Sigmoid colon (tissue), 7 donors: ENCODE measurements around the gene KRTAP10-5. TPM values are rescaled to one million over a fixed set of nuclear protein-coding genes. Genes with fewer than 3 reads are reported as not detected.

ENCODE experiments used
- DNase-seq: peaks from one replicate; pipeline ENCODE4 v3.0.0-alpha.2; 2019
- H3K27ac ChIP-seq, 4 donors: fragments of 200-600 bp; sonication (generic); one replicate each; pipeline ENCODE4 v1.5.1; 2016 to 2019; ENCODE audit warnings: mild to moderate bottlenecking in 1 of 4
- H3K27me3 ChIP-seq, 3 donors: fragments of 200-600 bp; sonication (generic); one replicate each; pipeline ENCODE4 v1.5.1; 2019; ENCODE audit warnings: mild to moderate bottlenecking in 1 of 3
- H3K36me3 ChIP-seq, 4 donors: fragments of 200-600 bp; sonication (generic); one replicate each; pipeline ENCODE4 v1.5.1; 2016 to 2019
- H3K4me1 ChIP-seq, 4 donors: fragments of 200-600 bp; sonication (generic); one replicate each; pipeline ENCODE4 v1.5.1; 2017 to 2019
- H3K4me3 ChIP-seq, 4 donors: fragments of 200-600 bp; sonication (generic); one replicate each; pipeline ENCODE4 v1.5.1; 2017 to 2019; ENCODE audit warnings: mild to moderate bottlenecking in 2 of 4, moderate library complexity in 1 of 4
- H3K9me3 ChIP-seq, 4 donors: fragments of 200-600 bp in 3 of 4; sonication (generic) in 3 of 4; one replicate each; pipeline versions ENCODE4 v1.5.1 to v1.6.1; 2013 to 2019
- CTCF ChIP-seq, 4 experiments: fragments of 450-650 bp in 3 of 4; fragments of 200-600 bp in 1 of 4; IDR thresholded peaks; one replicate each; pipeline ENCODE4 v1.5.1; 2016 to 2019; ENCODE audit warnings: antibody characterized with exemption in 4 of 4, mild to moderate bottlenecking in 3 of 4, moderate library complexity in 2 of 4
- EP300 ChIP-seq, 4 donors: sonication (generic); formaldehyde crosslinking; IDR thresholded peaks; one replicate each; pipeline ENCODE4 v1.6.1; 2017; ENCODE audit warnings: antibody characterized with exemption in 4 of 4
- POLR2A ChIP-seq, 2 donors: fragments of 450-650 bp; IDR thresholded peaks; one replicate each; pipeline ENCODE4 v1.6.1; 2016; ENCODE audit warnings: antibody characterized with exemption in 2 of 2, mild to moderate bottlenecking in 2 of 2, moderate library complexity in 2 of 2
- POLR2AphosphoS5 ChIP-seq, 4 donors: sonication (generic); formaldehyde crosslinking; IDR thresholded peaks; one replicate each; pipeline ENCODE4 v1.6.1; 2017; ENCODE audit warnings: antibody characterized with exemption in 4 of 4
- WGBS, 2 donors: extraction: QIAGEN DNeasy Blood & Tissue Kit; methylation state at CpG; one replicate each; pipeline ENCODE4 v1.1.7; 2013; 5-methylcytosine and 5-hydroxymethylcytosine counted together
- intact Hi-C: fragments of 100-400 bp; cut with DNase I; formaldehyde crosslinking; loops from one replicate; pipeline ENCODE4 v1.15.1; 2023
- polyA plus RNA-seq, 3 donors: library from polyadenylated mRNA; stranded (reverse); fragments of 200-250 nt; gene quantifications; one replicate each; pipeline ENCODE4 v1.2.3, GENCODE V29; 2013
- total RNA-seq, 4 donors: library from RNA; depleted of rRNA; stranded (reverse); fragments of >200 nt; gene quantifications; one replicate each; pipeline ENCODE4 v1.1.0, GENCODE V29; 2016
- donor health status: healthy with polysubstance abuse.
- donor health status: Bipolar disorder and iron deficiency.
- donor health status: healthy.

The KRTAP10-5 gene
- total and polyA plus RNA-seq, 7 donors = not detected

GRCh38 chr21:44530903-44531605 is 49.4 kb downstream of the KRTAP10-5 start:
- intact Hi-C loops = no loop called here
- TF ChIP-seq POLR2AphosphoS5 (IDR thresholded peaks at IDR 0.05) (no peak), CTCF (IDR thresholded peaks at IDR 0.05) (no peak), EP300 (IDR thresholded peaks at IDR 0.05) (no peak), POLR2A (IDR thresholded peaks at IDR 0.05) (no peak)
- WGBS, 2 donors = 85 to 88% methylated on average over 23 of the region's 23 CpGs
- Histone ChIP-seq H3K4me1 (no peaks in the 10 kb centered on the region), H3K36me3 (no peaks in the 10 kb centered on the region), H3K27ac (no peak overlapping the region), H3K27me3 (peaks cover 0 to 17% (median 0%) of the 10 kb centered on the region in 3 donors), H3K4me3 (no peak overlapping the region), H3K9me3 (no peaks in the 10 kb centered on the region)
- DNase-seq = peak; percentile 58

- no peaks in the 10 kb centered on the region for H3K9me3 ChIP-seq
- no peaks in the 10 kb centered on the region for H3K36me3 ChIP-seq
- H3K27me3 ChIP-seq = peaks cover 0 to 17% (median 0%) of the 10 kb centered on the region in 3 donors
- no peaks in the 10 kb centered on the region for H3K4me1 ChIP-seq
- no peak overlapping the region for H3K4me3 ChIP-seq
- no peak for TF ChIP-seq CTCF (IDR thresholded peaks at IDR 0.05)
- TF ChIP-seq POLR2A (IDR thresholded peaks at IDR 0.05) = no peak
- TF ChIP-seq EP300 (IDR thresholded peaks at IDR 0.05) = no peak
- no peak for TF ChIP-seq POLR2AphosphoS5 (IDR thresholded peaks at IDR 0.05)
- 76 to 87% methylated on average over 7 of the region's 7 CpGs for WGBS, 2 donors
- intact Hi-C loops = no loop called here
- H3K27ac ChIP-seq = no peak overlapping the region
- peak; percentile 18 for DNase-seq
Observed at GRCh38 chr21:44530221-44530902, 50.0 kb downstream of the KRTAP10-5 start.

- peaks cover 0 to 17% (median 0%) of the 10 kb centered on the region in 3 donors for H3K27me3 ChIP-seq
- intact Hi-C loops = no loop called here
- H3K9me3 ChIP-seq = no peaks in the 10 kb centered on the region
- DNase-seq = peak; percentile 42
- H3K27ac ChIP-seq = no peak overlapping the region
- TF ChIP-seq POLR2A (IDR thresholded peaks at IDR 0.05) (no peak), CTCF (IDR thresholded peaks at IDR 0.05) (no peak), POLR2AphosphoS5 (IDR thresholded peaks at IDR 0.05) (no peak), EP300 (IDR thresholded peaks at IDR 0.05) (no peak)
- no peaks in the 10 kb centered on the region for H3K36me3 ChIP-seq
- no peak overlapping the region for H3K4me3 ChIP-seq
- no peaks in the 10 kb centered on the region for H3K4me1 ChIP-seq
- WGBS, 2 donors = 79 to 81% methylated on average over 23 of the region's 23 CpGs
Observed at GRCh38 chr21:44529503-44530125, 50.8 kb downstream of the KRTAP10-5 start.

Other genes starting within 250 kb of the KRTAP10-5 start
- 10 to 100 TPM; 25.8 to 31.1 (median 27.6) TPM for gene CFAP410, start 241.2 kb downstream of the KRTAP10-5 start, total RNA-seq
- 10 to 100 TPM; 12.7 to 31.7 (median 28.2) TPM for gene CFAP410, start 241.2 kb downstream of the KRTAP10-5 start, polyA plus RNA-seq
- gene TRPM2, start 227.0 kb downstream of the KRTAP10-5 start, total RNA-seq = 1 to 10 TPM; 1.6 to 3.9 (median 3.2) TPM
- gene TRPM2, start 227.0 kb downstream of the KRTAP10-5 start, polyA plus RNA-seq = 1 to 10 TPM; 2.4 to 4.9 (median 3.5) TPM
- 1 to 10 TPM; 3.9 to 7.1 (median 5.4) TPM for gene LRRC3, start 125.1 kb downstream of the KRTAP10-5 start, total RNA-seq
- gene LRRC3, start 125.1 kb downstream of the KRTAP10-5 start, polyA plus RNA-seq = 1 to 10 TPM in 1 of 3 donors, under 1 TPM in 2; under 0.01 to 2.9 (median 0.46) TPM
- gene KRTAP10-1, start 40.4 kb downstream of the KRTAP10-5 start, total RNA-seq = not detected
- gene KRTAP10-1, start 40.4 kb downstream of the KRTAP10-5 start, polyA plus RNA-seq = not detected
- gene KRTAP10-2, start 29.1 kb downstream of the KRTAP10-5 start, total RNA-seq = not detected
- not detected for gene KRTAP10-2, start 29.1 kb downstream of the KRTAP10-5 start, polyA plus RNA-seq
- gene KRTAP10-3, start 21.8 kb downstream of the KRTAP10-5 start, total RNA-seq = under 1 TPM in 1 of 4 donors, not detected in 3; 0.66 TPM
- not detected for gene KRTAP10-3, start 21.8 kb downstream of the KRTAP10-5 start, polyA plus RNA-seq
- gene KRTAP10-4, start 6.9 kb downstream of the KRTAP10-5 start, total RNA-seq = not detected
- gene KRTAP10-4, start 6.9 kb downstream of the KRTAP10-5 start, polyA plus RNA-seq = not detected
- gene KRTAP10-6, start 11.9 kb upstream of the KRTAP10-5 start, total RNA-seq = not detected
- not detected for gene KRTAP10-6, start 11.9 kb upstream of the KRTAP10-5 start, polyA plus RNA-seq
- not detected for gene KRTAP10-7, start 20.0 kb upstream of the KRTAP10-5 start, total RNA-seq
- not detected for gene KRTAP10-7, start 20.0 kb upstream of the KRTAP10-5 start, polyA plus RNA-seq
- gene KRTAP10-8, start 31.5 kb upstream of the KRTAP10-5 start, total RNA-seq = not detected
- not detected for gene KRTAP10-8, start 31.5 kb upstream of the KRTAP10-5 start, polyA plus RNA-seq
- not detected for gene KRTAP10-9, start 46.5 kb upstream of the KRTAP10-5 start, total RNA-seq
- gene KRTAP10-9, start 46.5 kb upstream of the KRTAP10-5 start, polyA plus RNA-seq = not detected
- not detected for gene KRTAP10-10, start 56.8 kb upstream of the KRTAP10-5 start, total RNA-seq
- gene KRTAP10-10, start 56.8 kb upstream of the KRTAP10-5 start, polyA plus RNA-seq = not detected
- not detected for gene KRTAP10-11, start 65.8 kb upstream of the KRTAP10-5 start, total RNA-seq
- not detected for gene KRTAP10-11, start 65.8 kb upstream of the KRTAP10-5 start, polyA plus RNA-seq
- not detected for gene KRTAP12-4, start 74.1 kb upstream of the KRTAP10-5 start, total RNA-seq
- gene KRTAP12-4, start 74.1 kb upstream of the KRTAP10-5 start, polyA plus RNA-seq = not detected
- not detected for gene KRTAP12-3, start 77.3 kb upstream of the KRTAP10-5 start, total RNA-seq
- not detected for gene KRTAP12-3, start 77.3 kb upstream of the KRTAP10-5 start, polyA plus RNA-seq
- not detected for gene KRTAP12-2, start 86.3 kb upstream of the KRTAP10-5 start, total RNA-seq
- not detected for gene KRTAP12-2, start 86.3 kb upstream of the KRTAP10-5 start, polyA plus RNA-seq
- gene KRTAP12-1, start 101.6 kb upstream of the KRTAP10-5 start, total RNA-seq = not detected
- not detected for gene KRTAP12-1, start 101.6 kb upstream of the KRTAP10-5 start, polyA plus RNA-seq
- gene KRTAP10-12, start 116.6 kb upstream of the KRTAP10-5 start, total RNA-seq = not detected
- gene KRTAP10-12, start 116.6 kb upstream of the KRTAP10-5 start, polyA plus RNA-seq = not detected
- gene TSPEAR, start 131.0 kb upstream of the KRTAP10-5 start, total RNA-seq = not detected
- under 1 TPM in 2 of 3 donors, not detected in 1; under 0.01 to 0.20 TPM for gene TSPEAR, start 131.0 kb upstream of the KRTAP10-5 start, polyA plus RNA-seq
- 100 to 1,000 TPM in 1 of 4 donors, 10 to 100 TPM in 3; 51.5 to 101 (median 63.1) TPM for gene UBE2G2, start 221.2 kb upstream of the KRTAP10-5 start, total RNA-seq
- 10 to 100 TPM; 21.6 to 45.8 (median 22.7) TPM for gene UBE2G2, start 221.2 kb upstream of the KRTAP10-5 start, polyA plus RNA-seq
- 10 to 100 TPM; 52.4 to 60.1 (median 57.9) TPM for gene SUMO3, start 237.5 kb upstream of the KRTAP10-5 start, total RNA-seq
- gene SUMO3, start 237.5 kb upstream of the KRTAP10-5 start, polyA plus RNA-seq = 100 to 1,000 TPM in 2 of 3 donors, 10 to 100 TPM in 1; 67.8 to 104 (median 103) TPM